ENCODE data around the gene RBBP8. TPM values are rescaled to one million over a fixed set of nuclear protein-coding genes. Genes with fewer than 3 reads are reported as not detected.

RBBP8 gene
- total RNA-seq, 6 experiments from 2014 or later = 13.9 to 27.0 (median 25.2) TPM

- Mint-ChIP-seq H3K27me3 (ENCODE audit: insufficient read depth) (no peaks in the 10 kb centered on the region; the same call in 1 of the 2 replicates), H3K27ac (no peak overlapping the region), H3K4me1 (ENCODE audit: low read depth) (peaks cover 50% of the 10 kb centered on the region), H3K36me3 (ENCODE audit: low read depth) (peaks cover 9% of the 10 kb centered on the region), H3K9me3 (peaks cover 5% of the 10 kb centered on the region; the same call in 1 of the 2 replicates), H3K4me3 (no peak overlapping the region)
- DNase-seq = no peak
- TF ChIP-seq, protein P1, sequence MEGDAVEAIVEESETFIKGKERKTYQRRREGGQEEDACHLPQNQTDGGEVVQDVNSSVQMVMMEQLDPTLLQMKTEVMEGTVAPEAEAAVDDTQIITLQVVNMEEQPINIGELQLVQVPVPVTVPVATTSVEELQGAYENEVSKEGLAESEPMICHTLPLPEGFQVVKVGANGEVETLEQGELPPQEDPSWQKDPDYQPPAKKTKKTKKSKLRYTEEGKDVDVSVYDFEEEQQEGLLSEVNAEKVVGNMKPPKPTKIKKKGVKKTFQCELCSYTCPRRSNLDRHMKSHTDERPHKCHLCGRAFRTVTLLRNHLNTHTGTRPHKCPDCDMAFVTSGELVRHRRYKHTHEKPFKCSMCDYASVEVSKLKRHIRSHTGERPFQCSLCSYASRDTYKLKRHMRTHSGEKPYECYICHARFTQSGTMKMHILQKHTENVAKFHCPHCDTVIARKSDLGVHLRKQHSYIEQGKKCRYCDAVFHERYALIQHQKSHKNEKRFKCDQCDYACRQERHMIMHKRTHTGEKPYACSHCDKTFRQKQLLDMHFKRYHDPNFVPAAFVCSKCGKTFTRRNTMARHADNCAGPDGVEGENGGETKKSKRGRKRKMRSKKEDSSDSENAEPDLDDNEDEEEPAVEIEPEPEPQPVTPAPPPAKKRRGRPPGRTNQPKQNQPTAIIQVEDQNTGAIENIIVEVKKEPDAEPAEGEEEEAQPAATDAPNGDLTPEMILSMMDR (IDR thresholded peaks at IDR 0.05) = no peak
Observed at GRCh38 chr18:23062011-23062410, 128.9 kb downstream of the RBBP8 start.

DNA sequence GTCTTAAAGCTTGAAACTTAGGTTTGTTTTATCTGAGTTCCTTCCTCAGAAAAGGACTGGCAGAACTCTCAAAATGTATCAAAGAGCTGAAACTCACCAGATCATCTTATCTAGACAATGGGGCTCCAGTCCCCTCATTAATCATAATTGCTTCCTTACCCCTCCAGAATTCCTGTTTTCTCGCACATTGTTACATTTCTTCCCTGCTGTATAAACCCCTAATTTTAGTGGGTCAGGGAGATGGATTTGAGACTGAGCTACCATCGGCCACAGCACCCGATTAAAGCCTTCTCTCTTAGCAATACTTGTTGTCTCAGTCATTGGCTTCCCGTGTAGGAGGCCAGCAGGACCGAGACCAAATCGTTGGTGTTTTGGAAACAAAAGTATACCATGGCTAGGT lies 130.4 kb downstream of the RBBP8 start:
- Mint-ChIP-seq H3K27me3 (ENCODE audit: insufficient read depth) (no peaks in the 10 kb centered on the region; the same call in 1 of the 2 replicates), H3K4me1 (ENCODE audit: low read depth) (peaks cover 45% of the 10 kb centered on the region)
- no peak for DNase-seq

DNA sequence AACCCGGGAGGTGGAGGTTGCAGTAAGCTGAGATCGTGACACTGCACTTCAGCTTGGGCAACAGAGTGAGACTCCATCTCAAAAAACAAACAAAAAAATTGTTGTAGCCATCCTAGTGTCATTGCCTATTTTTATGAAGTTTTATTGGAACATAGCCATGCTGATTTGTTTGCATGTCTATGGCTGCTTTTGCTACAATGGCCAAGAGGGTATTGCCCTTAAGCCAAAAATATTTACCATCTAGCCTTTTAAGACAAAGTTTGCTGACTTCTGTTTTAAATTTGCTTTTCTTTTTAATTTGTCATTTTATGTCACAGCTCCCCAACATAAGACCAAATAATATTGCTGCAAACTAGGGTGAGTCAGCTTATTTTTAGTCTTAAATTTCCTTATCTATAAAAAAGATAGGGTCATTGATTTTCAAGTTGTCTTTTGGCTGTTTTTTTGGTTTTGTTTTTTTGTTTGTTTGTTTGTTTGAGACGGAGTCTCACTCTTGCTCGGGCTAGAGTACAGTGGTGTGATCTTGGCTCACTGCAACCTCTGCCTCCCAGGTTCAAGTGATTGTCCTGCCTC lies 132.2 kb downstream of the RBBP8 start:
- Mint-ChIP-seq H3K27ac (no peak overlapping the region), H3K4me3 (no peak overlapping the region), H3K9me3 (peaks cover 5% of the 10 kb centered on the region), H3K36me3 (ENCODE audit: low read depth) (peaks cover 9% of the 10 kb centered on the region), H3K4me1 (ENCODE audit: low read depth) (peaks cover 27% of the 10 kb centered on the region), H3K27me3 (ENCODE audit: insufficient read depth) (no peaks in the 10 kb centered on the region)
- no peak for DNase-seq
- TF ChIP-seq, protein P1 (IDR thresholded peaks at IDR 0.05) = no peak

More for the DNA sequence above, 130.4 kb downstream of the RBBP8 start:
- TF ChIP-seq, protein P1 (IDR thresholded peaks at IDR 0.05) = no peak
- Mint-ChIP-seq H3K36me3 (ENCODE audit: low read depth) (peaks cover 9% of the 10 kb centered on the region), H3K27ac (no peak overlapping the region), H3K4me3 (peak overlapping the region; percentile 1; the same call in 1 of the 2 replicates), H3K9me3 (peaks cover 5% of the 10 kb centered on the region)

DNA sequence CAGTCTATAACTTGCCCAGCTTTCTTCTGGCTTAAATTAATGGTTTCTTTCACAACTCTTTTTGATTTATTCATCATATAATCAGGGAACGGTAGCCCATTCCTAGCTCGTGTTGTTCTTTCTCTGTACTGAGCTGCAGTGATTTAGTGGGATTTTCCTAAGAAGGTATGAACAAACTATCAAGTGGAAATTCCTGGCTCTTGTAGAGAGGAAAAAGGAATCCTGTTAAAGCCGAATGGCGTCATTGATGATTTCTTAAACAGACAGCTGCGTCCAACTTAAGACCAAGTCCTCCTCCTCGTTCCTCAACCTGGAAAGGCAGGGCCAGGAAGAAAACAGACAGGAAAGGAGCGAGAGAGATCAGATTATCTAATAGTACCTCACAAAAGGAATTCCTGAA lies 132.9 kb downstream of the RBBP8 start:
- no peak overlapping the region for H3K4me3 Mint-ChIP-seq
- peaks cover 26% of the 10 kb centered on the region for H3K4me1 Mint-ChIP-seq (ENCODE audit: low read depth)
- no peaks in the 10 kb centered on the region for H3K27me3 Mint-ChIP-seq (ENCODE audit: insufficient read depth)
- H3K27ac Mint-ChIP-seq = no peak overlapping the region
- H3K36me3 Mint-ChIP-seq (ENCODE audit: low read depth) = peaks cover 9% of the 10 kb centered on the region
- no peak for DNase-seq
- TF ChIP-seq, protein P1 (IDR thresholded peaks at IDR 0.05) = no peak
- peaks cover 5% of the 10 kb centered on the region for H3K9me3 Mint-ChIP-seq

GRCh38 chr18:23066504-23067039 lies 133.4 kb downstream of the RBBP8 start:
- Mint-ChIP-seq H3K36me3 (ENCODE audit: low read depth) (peaks cover 9% of the 10 kb centered on the region), H3K4me1 (ENCODE audit: low read depth) (peaks cover 31% of the 10 kb centered on the region), H3K4me3 (no peak overlapping the region), H3K27me3 (ENCODE audit: insufficient read depth) (peaks cover 2% of the 10 kb centered on the region; the same call in 1 of the 2 replicates), H3K9me3 (peaks cover 5% of the 10 kb centered on the region), H3K27ac (no peak overlapping the region)
- TF ChIP-seq, protein P1 (IDR thresholded peaks at IDR 0.05) = no peak
- DNase-seq = no peak
